DOHH2 (cell line): ENCODE measurements around the gene WHRN.

Experiments used
- H3F3A ChIP-seq: fragments of 200-600 bp; sonication (generic), shearing (Covaris generic); 2 replicates; pipeline ENCODE4 v1.6.0; 2016; ENCODE audit warnings: antibody characterized with exemption, mild to moderate bottlenecking; ENCODE audit not compliant: control insufficient read depth, insufficient read depth
- H3K27ac ChIP-seq: fragments of 200-600 bp; sonication (generic); 2 replicates; pipeline ENCODE4 v1.5.1; 2014; ENCODE audit warnings: low read depth, mild to moderate bottlenecking, low read length, moderate library complexity
- H3K27me3 ChIP-seq: fragments of 200-600 bp; sonication (generic); 2 replicates; pipeline ENCODE4 v1.6.1; 2014; ENCODE audit warnings: mild to moderate bottlenecking, low read length, mixed read lengths; ENCODE audit not compliant: control insufficient read depth
- H3K36me3 ChIP-seq: fragments of 200-600 bp; sonication (generic); 2 replicates; pipeline ENCODE4 v1.6.1; 2014; ENCODE audit warnings: mild to moderate bottlenecking, low read length, moderate library complexity, mixed read lengths; ENCODE audit not compliant: control insufficient read depth
- H3K4me1 ChIP-seq: fragments of 200-600 bp; sonication (generic); 2 replicates; pipeline ENCODE4 v1.6.1; 2014; ENCODE audit warnings: mild to moderate bottlenecking, low read length, mixed read lengths; ENCODE audit not compliant: control insufficient read depth
- H3K4me2 ChIP-seq: fragments of 200-600 bp; sonication (generic); 2 replicates; pipeline ENCODE4 v1.6.0; 2014; ENCODE audit warnings: mild to moderate bottlenecking, low read length, moderate library complexity
- H3K4me3 ChIP-seq: fragments of 200-600 bp; sonication (generic); 2 replicates; pipeline ENCODE4 v1.5.1; 2014; ENCODE audit warnings: mild to moderate bottlenecking, low read length, mixed read lengths
- H3K79me2 ChIP-seq: fragments of 200-600 bp; sonication (generic); 2 replicates; pipeline ENCODE4 v1.6.1; 2014; ENCODE audit warnings: mild to moderate bottlenecking, low read length, mixed read lengths; ENCODE audit not compliant: control insufficient read depth
- H3K9me2 ChIP-seq: fragments of 200-600 bp; sonication (generic); replicated peaks from 2 replicates; pipeline ENCODE4 v1.6.1; 2014; ENCODE audit warnings: mild to moderate bottlenecking, low read length, mixed read lengths; ENCODE audit not compliant: control insufficient read depth
- H3K9me3 ChIP-seq: fragments of 200-600 bp; sonication (generic); 2 replicates; pipeline ENCODE4 v1.6.1; 2014; ENCODE audit warnings: antibody characterized with exemption, low read length, mixed read lengths; ENCODE audit not compliant: control insufficient read depth, insufficient read depth
- H4K20me1 ChIP-seq: fragments of 200-600 bp; sonication (generic); 2 replicates; pipeline ENCODE4 v1.6.0; 2014; ENCODE audit warnings: low read depth, mild to moderate bottlenecking, antibody characterized with exemption, low read length, moderate library complexity; ENCODE audit not compliant: control insufficient read depth, insufficient read depth
- EZH2phosphoT487 ChIP-seq: fragments of 200-600 bp; sonication (generic); IDR thresholded peaks from 2 replicates; pipeline ENCODE4 v1.6.1; 2017; ENCODE audit warnings: borderline replicate concordance, mild to moderate bottlenecking, antibody characterized with exemption, low read length, moderate library complexity, mixed read lengths
- TF ChIP-seq, protein P1 (sequence below): fragments of 200-600 bp; sonication (generic); IDR thresholded peaks from one replicate; pipeline ENCODE4 v1.5.1; 2014; ENCODE audit warnings: antibody characterized with exemption, mild to moderate bottlenecking, low read depth, low read length; ENCODE audit not compliant: poor library complexity, severe bottlenecking

Gene WHRN

DNA sequence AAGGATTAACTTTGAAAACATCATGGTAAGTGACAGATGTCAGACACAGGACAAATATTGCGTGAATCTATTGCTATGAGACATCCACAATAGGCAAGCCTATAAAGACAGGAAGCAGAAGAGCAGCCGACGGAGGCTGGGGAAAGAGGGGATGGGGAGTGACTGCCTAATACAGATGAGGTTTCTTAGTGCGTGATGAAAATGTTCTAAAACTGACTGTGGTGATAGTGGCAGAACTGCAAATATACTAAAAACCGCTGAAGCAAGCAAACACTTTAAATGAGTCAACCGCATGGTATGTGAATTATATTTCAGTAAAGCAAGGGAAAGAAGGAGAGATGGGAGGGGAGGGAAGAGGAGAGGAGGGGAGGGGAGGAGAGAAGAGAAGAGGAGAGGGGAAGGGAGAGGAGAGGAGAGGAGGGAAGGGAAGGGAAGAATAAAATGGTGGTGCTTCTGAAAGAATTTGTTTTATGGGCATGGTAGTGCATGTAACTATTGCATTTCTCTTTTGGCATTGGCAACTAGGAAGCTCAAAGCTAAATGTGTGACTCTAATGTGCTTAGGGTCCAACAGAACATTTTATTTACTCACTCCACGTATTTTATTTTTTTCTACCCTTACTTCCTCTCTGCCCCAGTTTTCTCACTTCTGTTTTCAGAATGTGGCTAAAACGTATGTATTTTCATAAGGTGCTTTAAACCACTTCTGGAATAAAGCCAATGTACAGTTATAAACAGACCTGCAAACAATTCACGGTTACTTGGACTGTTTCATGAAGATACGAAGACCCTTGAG, 138.7 kb downstream of the WHRN start:
- H3K9me3 ChIP-seq = no peaks in the 10 kb centered on the region
- peaks cover 85% of the 10 kb centered on the region for H3K4me1 ChIP-seq
- peaks cover 61% of the 10 kb centered on the region for H3F3A ChIP-seq
- H3K9me2 ChIP-seq = no peaks in the 10 kb centered on the region
- H3K79me2 ChIP-seq = peaks cover 72% of the 10 kb centered on the region
- no peaks in the 10 kb centered on the region for H4K20me1 ChIP-seq
- peak overlapping the region; percentile 67 for H3K4me3 ChIP-seq
- no peaks in the 10 kb centered on the region for H3K27me3 ChIP-seq
- H3K36me3 ChIP-seq = peaks cover 90% of the 10 kb centered on the region
- peak overlapping the region; percentile 91 for H3K4me2 ChIP-seq
- peak overlapping the region; percentile 99 for H3K27ac ChIP-seq
- no peak for TF ChIP-seq EZH2phosphoT487
- TF ChIP-seq, protein P1, sequence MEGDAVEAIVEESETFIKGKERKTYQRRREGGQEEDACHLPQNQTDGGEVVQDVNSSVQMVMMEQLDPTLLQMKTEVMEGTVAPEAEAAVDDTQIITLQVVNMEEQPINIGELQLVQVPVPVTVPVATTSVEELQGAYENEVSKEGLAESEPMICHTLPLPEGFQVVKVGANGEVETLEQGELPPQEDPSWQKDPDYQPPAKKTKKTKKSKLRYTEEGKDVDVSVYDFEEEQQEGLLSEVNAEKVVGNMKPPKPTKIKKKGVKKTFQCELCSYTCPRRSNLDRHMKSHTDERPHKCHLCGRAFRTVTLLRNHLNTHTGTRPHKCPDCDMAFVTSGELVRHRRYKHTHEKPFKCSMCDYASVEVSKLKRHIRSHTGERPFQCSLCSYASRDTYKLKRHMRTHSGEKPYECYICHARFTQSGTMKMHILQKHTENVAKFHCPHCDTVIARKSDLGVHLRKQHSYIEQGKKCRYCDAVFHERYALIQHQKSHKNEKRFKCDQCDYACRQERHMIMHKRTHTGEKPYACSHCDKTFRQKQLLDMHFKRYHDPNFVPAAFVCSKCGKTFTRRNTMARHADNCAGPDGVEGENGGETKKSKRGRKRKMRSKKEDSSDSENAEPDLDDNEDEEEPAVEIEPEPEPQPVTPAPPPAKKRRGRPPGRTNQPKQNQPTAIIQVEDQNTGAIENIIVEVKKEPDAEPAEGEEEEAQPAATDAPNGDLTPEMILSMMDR = no peak

DNA sequence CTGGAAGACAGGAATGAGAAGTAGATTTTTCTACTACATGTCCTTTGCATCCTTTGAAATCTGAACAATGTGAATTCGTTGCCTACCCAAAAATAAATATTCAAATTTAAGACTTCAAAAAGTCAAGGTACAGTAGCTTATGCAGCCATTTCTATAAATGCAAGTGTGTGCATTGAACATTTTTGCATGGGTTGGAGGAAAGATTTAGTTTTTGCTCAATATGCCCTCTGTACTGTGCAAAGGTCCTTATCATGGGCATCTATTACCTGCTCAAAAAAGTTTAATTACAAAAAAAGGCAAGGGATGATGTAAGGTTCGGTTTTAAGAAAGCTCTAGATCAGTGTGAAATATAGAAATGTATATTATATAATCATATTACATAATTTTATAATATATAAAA, 140.1 kb downstream of the WHRN start:
- Histone ChIP-seq H3K27ac (peak overlapping the region; percentile 99), H3K9me3 (no peaks in the 10 kb centered on the region), H3K4me2 (peak overlapping the region; percentile 91), H3K27me3 (no peaks in the 10 kb centered on the region), H3K9me2 (no peaks in the 10 kb centered on the region), H3K4me1 (peaks cover 72% of the 10 kb centered on the region), H4K20me1 (no peaks in the 10 kb centered on the region), H3F3A (peaks cover 55% of the 10 kb centered on the region), H3K79me2 (peaks cover 72% of the 10 kb centered on the region), H3K4me3 (peak overlapping the region; percentile 59), H3K36me3 (peaks cover 90% of the 10 kb centered on the region)
- TF ChIP-seq EZH2phosphoT487 = no peak
- TF ChIP-seq, protein P1 = no peak

DNA sequence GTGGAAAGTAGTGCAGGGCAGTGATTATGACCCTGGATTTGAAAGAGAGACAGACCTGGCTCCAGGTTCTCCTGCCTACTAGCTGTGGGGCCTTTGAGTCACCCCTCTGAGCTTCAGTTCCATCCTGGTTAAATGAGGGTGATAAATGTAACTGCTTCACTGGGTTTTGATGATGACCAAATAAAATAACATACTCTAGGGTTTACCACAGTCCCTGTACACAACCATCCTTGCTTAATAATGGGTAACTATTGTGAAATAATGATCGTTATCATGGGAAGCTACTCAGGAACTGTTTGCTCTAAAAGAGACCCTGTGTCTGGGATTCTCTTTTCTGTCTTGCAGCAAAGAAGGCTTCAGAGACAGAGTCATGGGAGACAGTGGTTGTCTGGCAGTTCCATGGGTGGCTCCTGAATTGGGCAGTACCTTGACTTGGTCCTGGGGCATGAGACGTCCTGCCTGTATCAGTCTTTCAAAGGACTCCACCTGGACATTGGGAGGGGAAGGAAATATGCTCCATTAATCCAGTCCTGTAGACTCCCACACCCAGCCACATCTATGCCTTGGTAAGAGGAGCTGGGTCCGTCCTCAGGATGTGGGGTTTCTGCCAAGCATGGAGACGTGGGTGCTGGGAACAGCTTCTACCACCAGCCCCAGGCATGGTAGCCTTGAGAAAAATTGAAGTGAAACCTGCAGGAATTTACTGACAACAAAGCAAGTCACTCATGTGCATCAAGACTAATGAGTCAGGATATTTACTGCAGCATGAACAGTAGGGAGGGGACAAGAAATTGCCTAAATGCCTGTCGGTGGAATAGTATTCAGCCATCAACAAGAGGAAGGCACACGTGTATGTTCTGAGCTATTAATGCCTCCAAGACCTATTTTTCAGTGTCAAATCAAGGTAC, 140.9 kb downstream of the WHRN start:
- Histone ChIP-seq H3K79me2 (peaks cover 69% of the 10 kb centered on the region), H3K4me2 (peak overlapping the region; percentile 91), H3K9me2 (no peaks in the 10 kb centered on the region), H3K4me3 (peak overlapping the region; percentile 59), H3K4me1 (peaks cover 64% of the 10 kb centered on the region), H4K20me1 (no peaks in the 10 kb centered on the region), H3K27ac (peak overlapping the region; percentile 99), H3K27me3 (no peaks in the 10 kb centered on the region), H3K36me3 (peaks cover 90% of the 10 kb centered on the region), H3F3A (peaks cover 49% of the 10 kb centered on the region), H3K9me3 (no peaks in the 10 kb centered on the region)
- no peak for TF ChIP-seq EZH2phosphoT487
